Measurements from ENCODE around the gene TRIM77. TPM values are rescaled to one million over a fixed set of nuclear protein-coding genes. Genes with fewer than 3 reads are reported as not detected.

The TRIM77 gene

Small RNAs within 50 kb of the gene (small RNA-seq; reads per million reads assigned to genes)
- not detected for gene AP003122.3 (ENCODE audit: insufficient read depth)
